ENCODE data around the gene CDC27. TPM values are rescaled to one million over a fixed set of nuclear protein-coding genes. Genes with fewer than 3 reads are reported as not detected.
A peak's percentile ranks its signal among the peaks of the same experiment; 100 is the strongest.

The CDC27 gene
- total and polyA plus RNA-seq, 2 experiments from 2014 or later: 35.6 to 63.5 TPM

- no peaks in the 10 kb centered on the region for H3K36me3 ChIP-seq (replicated peaks; ENCODE audit: insufficient read depth, low read depth)
- 98% methylated on average over 4 of the region's 4 CpGs for WGBS (ENCODE audit: low lambda C conversion rate, missing lambda C conversion rate)
These were observed 1.1 kb upstream of the CDC27 start for GRCh38 chr17:47190243-47190642.

GRCh38 chr17:47189732-47190237 lies 690 bp upstream of the CDC27 start:
- Histone ChIP-seq H4K20me1 (ENCODE audit: insufficient read depth, poor library complexity, severe bottlenecking) (peaks cover 32% of the 10 kb centered on the region), H3K4me3 (peak overlapping the region; percentile 4), H3K79me2 (peaks cover 39% of the 10 kb centered on the region), H3K27ac (peak overlapping the region; percentile 17), H3K4me1 (ENCODE audit: insufficient read depth) (peaks cover 21% of the 10 kb centered on the region), H3K9me3 (ENCODE audit: low read depth) (no peaks in the 10 kb centered on the region), H3K4me2 (peak overlapping the region; percentile 69), H3K9me2 (replicated peaks; ENCODE audit: insufficient read depth) (no peaks in the 10 kb centered on the region), H3K36me3 (replicated peaks; ENCODE audit: insufficient read depth, low read depth) (no peaks in the 10 kb centered on the region), H2AFZ (peak overlapping the region; percentile 33), H3K27me3 (no peaks in the 10 kb centered on the region)
- TF ChIP-seq EZH2 (IDR thresholded peaks at IDR 0.05; ENCODE audit: borderline replicate concordance) (no peak), CTCF (IDR thresholded peaks at IDR 0.05; ENCODE audit: poor library complexity) (no peak), EZH2phosphoT487 (IDR thresholded peaks at IDR 0.05; ENCODE audit: low read depth, severe bottlenecking, unreplicated experiment) (no peak)
- no peak for DNase-seq (ENCODE audit: low spot score)
- WGBS (ENCODE audit: low lambda C conversion rate, missing lambda C conversion rate): 46% methylated on average over 5 of the region's 5 CpGs

More at GRCh38 chr17:47190243-47190642, 1.1 kb upstream of the CDC27 start:
- H2AFZ ChIP-seq: no peak overlapping the region
- peaks cover 34% of the 10 kb centered on the region for H3K79me2 ChIP-seq
- H3K9me2 ChIP-seq (replicated peaks; ENCODE audit: insufficient read depth): no peaks in the 10 kb centered on the region
- H4K20me1 ChIP-seq (ENCODE audit: insufficient read depth, poor library complexity, severe bottlenecking): peaks cover 29% of the 10 kb centered on the region
- TF ChIP-seq CTCF (IDR thresholded peaks at IDR 0.05; ENCODE audit: poor library complexity) (no peak), EZH2phosphoT487 (IDR thresholded peaks at IDR 0.05; ENCODE audit: low read depth, severe bottlenecking, unreplicated experiment) (no peak), EZH2 (IDR thresholded peaks at IDR 0.05; ENCODE audit: borderline replicate concordance) (no peak)
- H3K4me2 ChIP-seq: no peak overlapping the region
- no peaks in the 10 kb centered on the region for H3K9me3 ChIP-seq (ENCODE audit: low read depth)
- DNase-seq (ENCODE audit: low spot score): no peak
- H3K4me1 ChIP-seq (ENCODE audit: insufficient read depth): peaks cover 21% of the 10 kb centered on the region
- no peak overlapping the region for H3K27ac ChIP-seq
- H3K4me3 ChIP-seq: no peak overlapping the region
- H3K27me3 ChIP-seq: no peaks in the 10 kb centered on the region

DNA sequence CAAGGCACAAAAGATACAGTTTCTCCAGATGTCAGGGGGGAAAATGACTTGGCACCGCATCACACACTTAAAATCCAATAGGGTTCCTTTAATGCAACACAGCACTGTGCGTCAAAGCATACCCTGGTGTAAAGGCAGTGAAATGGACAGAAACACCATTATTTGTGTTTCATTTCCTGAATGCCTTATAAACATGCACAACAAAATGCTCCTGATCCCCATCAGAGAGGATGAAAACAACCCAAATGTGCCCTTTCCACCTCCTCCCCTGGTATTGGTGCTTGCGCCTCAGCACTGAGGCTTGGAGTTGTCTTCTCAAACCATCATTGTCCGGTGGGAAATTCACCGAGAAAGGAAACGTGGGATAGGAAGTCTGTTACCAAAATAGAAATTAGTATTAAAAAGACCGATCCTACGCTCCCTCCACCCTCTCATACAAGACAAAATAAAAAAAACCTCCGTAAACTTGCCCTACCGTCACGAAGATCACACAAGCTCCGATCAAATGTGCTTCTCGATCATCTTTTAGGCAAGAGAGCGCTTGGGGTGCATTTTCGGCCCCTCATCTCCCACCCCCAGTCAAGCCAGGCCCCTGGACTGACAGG lies 722 bp downstream of the CDC27 start:
- peak overlapping the region; percentile 24 for H3K4me3 ChIP-seq
- H3K36me3 ChIP-seq (replicated peaks; ENCODE audit: insufficient read depth, low read depth): no peaks in the 10 kb centered on the region
- H3K9me3 ChIP-seq (ENCODE audit: low read depth): no peaks in the 10 kb centered on the region
- H2AFZ ChIP-seq: peak overlapping the region; percentile 58
- TF ChIP-seq EZH2phosphoT487 (IDR thresholded peaks at IDR 0.05; ENCODE audit: low read depth, severe bottlenecking, unreplicated experiment) (no peak), EZH2 (IDR thresholded peaks at IDR 0.05; ENCODE audit: borderline replicate concordance) (no peak), CTCF (IDR thresholded peaks at IDR 0.05; ENCODE audit: poor library complexity) (no peak)
- peaks cover 53% of the 10 kb centered on the region for H3K79me2 ChIP-seq
- H3K9me2 ChIP-seq (replicated peaks; ENCODE audit: insufficient read depth): no peaks in the 10 kb centered on the region
- WGBS (ENCODE audit: low lambda C conversion rate, missing lambda C conversion rate): 5% methylated on average over 15 of the region's 15 CpGs
- H3K27me3 ChIP-seq: no peaks in the 10 kb centered on the region
- H3K4me1 ChIP-seq (ENCODE audit: insufficient read depth): peaks cover 21% of the 10 kb centered on the region
- DNase-seq (ENCODE audit: low spot score): no peak
- H4K20me1 ChIP-seq (ENCODE audit: insufficient read depth, poor library complexity, severe bottlenecking): peaks cover 47% of the 10 kb centered on the region
- H3K4me2 ChIP-seq: peak overlapping the region; percentile 89
- peak overlapping the region; percentile 95 for H3K27ac ChIP-seq
